Measurements from ENCODE around the gene ZNF576. TPM values are rescaled to one million over a fixed set of nuclear protein-coding genes. Genes with fewer than 3 reads are reported as not detected.

The ZNF576 gene
- total and polyA plus RNA-seq, 4 experiments from 2014 or later, result 8.4 to 18.6 (median 15.7) TPM

DNA sequence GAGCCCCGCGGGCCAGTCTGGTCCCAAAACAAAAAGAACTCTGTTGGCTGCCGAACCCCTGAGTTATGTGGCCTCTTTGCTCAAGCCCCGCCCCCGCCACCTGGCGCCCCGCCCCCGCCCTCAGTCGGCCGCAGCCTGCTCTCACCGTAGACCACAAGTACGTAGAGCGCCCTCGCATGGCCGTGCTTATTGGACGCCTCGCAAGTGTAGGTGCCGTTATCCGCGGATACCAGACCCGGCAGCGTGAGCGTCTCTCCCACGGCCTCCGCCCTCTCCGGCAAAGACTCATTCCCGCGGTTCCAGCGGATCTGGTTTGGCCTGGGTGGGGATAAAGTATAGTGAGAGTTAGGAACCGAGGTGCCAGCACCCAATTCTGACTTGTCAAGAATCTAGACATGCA, 28.5 kb downstream of the ZNF576 start:
- intact Hi-C loops (cut with micrococcal nuclease), result loop anchor here (1.0 kb wide), 1 partner anchor 29 kb away; the partner anchor contains the start of genes IRGQ and ZNF576
- POLR2A ChIA-PET (ENCODE audit: partially characterized antibody), result no interaction called here

GRCh38 chr19:43625918-43626579, 29.7 kb downstream of the ZNF576 start:
- H3K4me3 Mint-ChIP-seq, result no peak overlapping the region
- peaks cover 8 to 25% (median 12%) of the 10 kb centered on the region in 4 donors for H3K4me1 Mint-ChIP-seq
- no peak overlapping the region for H3K27ac ChIP-seq (ENCODE audit: low read depth, low read length)
- intact Hi-C loops (cut with micrococcal nuclease), result loop anchor here (1.0 kb wide), 1 partner anchor 30 kb away; the partner anchor contains the start of genes IRGQ and ZNF576
- no peak for DNase-seq
- no peaks in the 10 kb centered on the region for H3K36me3 ChIP-seq (ENCODE audit: insufficient read depth, low read length)
- H3K4me3 ChIP-seq (ENCODE audit: low read length in 2 of 2), result no peak overlapping the region
- H3K9me3 Mint-ChIP-seq, result no peaks in the 10 kb centered on the region
- POLR2A ChIA-PET (ENCODE audit: partially characterized antibody), result interaction anchor here (0.6 kb wide), 1 partner anchor 34 kb away, joined by 3 read pairs; no protein-coding TSS in a partner anchor
- H3K9me3 ChIP-seq (ENCODE audit: control insufficient read depth in 1 of 2, low read length in 2 of 2), result no peaks in the 10 kb centered on the region
- CTCF ChIA-PET (ENCODE audit: partially characterized antibody), result interaction anchor here (0.9 to 3.2 kb wide), 4 partner anchors 14 to 178 kb away, joined by 4 to 20 read pairs (median 7); partner anchors contain the start of gene CADM4
- peaks cover 2 to 9% of the 10 kb centered on the region in 2 donors for H3K27me3 Mint-ChIP-seq
- peak overlapping the region in 3 of 7 donors; percentile 32 to 70 (median 44) for H3K27ac Mint-ChIP-seq
- H3K36me3 Mint-ChIP-seq, result no peaks in the 10 kb centered on the region
- no peaks in the 10 kb centered on the region for H3K27me3 ChIP-seq (ENCODE audit: insufficient read depth, low read length)
- peaks cover 7% of the 10 kb centered on the region for H3K4me1 ChIP-seq (ENCODE audit: insufficient read depth, low read length)

More for the DNA sequence above, 28.5 kb downstream of the ZNF576 start:
- no peaks in the 10 kb centered on the region for H3K9me3 Mint-ChIP-seq
- no peaks in the 10 kb centered on the region for H3K27me3 ChIP-seq (ENCODE audit: insufficient read depth, low read length)
- no peaks in the 10 kb centered on the region for H3K36me3 Mint-ChIP-seq
- peak overlapping the region in 3 of 8 donors; percentile 4 to 49 (median 11) for H3K4me3 Mint-ChIP-seq
- H3K27ac Mint-ChIP-seq, result peak overlapping the region in 6 of 7 donors; percentile 18 to 88 (median 34)
- CTCF ChIA-PET (ENCODE audit: partially characterized antibody), result interaction anchor here (1.5 to 3.2 kb wide), 3 partner anchors 43 to 177 kb away, joined by 4 to 20 read pairs (median 10); no protein-coding TSS in a partner anchor
- no peak overlapping the region for H3K4me3 ChIP-seq (ENCODE audit: low read length in 2 of 2)
- peak; percentile 78 to 89 (median 83) for DNase-seq
- H3K4me1 Mint-ChIP-seq, result peaks cover 11 to 35% (median 20%) of the 10 kb centered on the region in 4 donors
- H3K4me1 ChIP-seq (ENCODE audit: insufficient read depth, low read length), result peaks cover 19% of the 10 kb centered on the region
- H3K27ac ChIP-seq (ENCODE audit: low read depth, low read length), result no peak overlapping the region
- no peaks in the 10 kb centered on the region for H3K9me3 ChIP-seq (ENCODE audit: control insufficient read depth in 1 of 2, low read length in 2 of 2)
- H3K27me3 Mint-ChIP-seq, result peaks cover 2 to 9% of the 10 kb centered on the region in 2 donors
- H3K36me3 ChIP-seq (ENCODE audit: insufficient read depth, low read length), result no peaks in the 10 kb centered on the region

DNA sequence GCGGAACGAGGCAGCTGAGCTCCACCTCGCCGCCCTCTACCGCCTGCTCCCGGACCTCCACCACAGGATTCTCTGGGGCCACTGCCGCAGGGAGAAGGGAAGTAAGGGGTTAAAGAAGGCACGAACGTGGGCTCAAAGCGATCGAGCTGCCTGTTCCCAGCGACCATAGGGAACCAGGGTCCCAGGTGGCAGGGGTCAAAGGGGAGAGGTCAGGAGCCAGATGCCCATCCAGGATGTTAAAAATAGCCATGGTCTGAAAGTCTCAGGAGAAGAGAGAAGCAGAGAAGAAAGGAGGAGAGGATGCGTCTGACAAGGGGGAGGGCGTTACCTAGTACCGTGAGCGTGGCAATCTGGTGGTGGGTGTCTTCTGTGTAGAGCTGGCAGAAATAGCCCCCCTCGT, 30.4 kb downstream of the ZNF576 start:
- Mint-ChIP-seq H3K27me3 (peaks cover 2 to 9% of the 10 kb centered on the region in 2 donors), H3K4me3 (peak overlapping the region in 2 of 8 donors; percentile 8 to 25), H3K27ac (no peak overlapping the region), H3K9me3 (no peaks in the 10 kb centered on the region), H3K4me1 (peaks cover 8 to 21% (median 10%) of the 10 kb centered on the region in 4 donors), H3K36me3 (no peaks in the 10 kb centered on the region)
- Histone ChIP-seq H3K4me1 (ENCODE audit: insufficient read depth, low read length) (peaks cover 7% of the 10 kb centered on the region), H3K9me3 (ENCODE audit: control insufficient read depth in 1 of 2, low read length in 2 of 2) (no peaks in the 10 kb centered on the region), H3K4me3 (ENCODE audit: low read length in 2 of 2) (no peak overlapping the region), H3K36me3 (ENCODE audit: insufficient read depth, low read length) (no peaks in the 10 kb centered on the region), H3K27ac (ENCODE audit: low read depth, low read length) (no peak overlapping the region), H3K27me3 (ENCODE audit: insufficient read depth, low read length) (no peaks in the 10 kb centered on the region)
- POLR2A ChIA-PET (ENCODE audit: partially characterized antibody), result interaction anchor here (0.6 kb wide), 1 partner anchor 33 kb away, joined by 3 read pairs; no protein-coding TSS in a partner anchor
- intact Hi-C loops (cut with micrococcal nuclease), result no loop called here
- CTCF ChIA-PET (ENCODE audit: partially characterized antibody), result interaction anchor here (0.7 to 3.2 kb wide), 5 partner anchors 37 to 179 kb away, joined by 3 to 20 read pairs (median 3); partner anchors contain the start of gene ZNF575
- no peak for DNase-seq

- intact Hi-C loops (cut with micrococcal nuclease), result no loop called here
Observed at GRCh38 chr19:43628646-43629326, 32.4 kb downstream of the ZNF576 start.

DNA sequence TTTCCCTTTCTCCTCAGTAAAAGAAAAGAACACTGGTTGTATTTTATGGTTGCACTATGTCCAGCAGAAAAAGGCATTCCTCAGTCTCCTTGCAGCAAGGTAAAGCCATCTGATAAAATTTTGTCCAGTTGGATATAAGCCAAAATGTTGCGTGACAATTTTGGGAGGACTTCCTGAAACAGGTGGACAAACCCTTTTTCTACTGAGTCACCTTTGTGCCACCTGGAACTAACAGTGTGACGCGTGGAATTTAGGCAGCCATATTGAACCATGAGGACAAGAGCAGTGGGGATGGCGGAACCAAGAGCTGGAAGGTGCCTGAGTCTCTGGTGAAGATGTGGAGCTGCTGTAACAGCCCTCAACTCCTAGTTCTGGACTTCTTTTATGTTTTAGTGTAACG, 35.1 kb downstream of the ZNF576 start:
- no peak for DNase-seq
- H3K4me3 ChIP-seq (ENCODE audit: low read length in 2 of 2), result no peak overlapping the region
- no peak overlapping the region for H3K4me3 Mint-ChIP-seq
- H3K27ac Mint-ChIP-seq, result no peak overlapping the region
- H3K9me3 Mint-ChIP-seq, result no peaks in the 10 kb centered on the region
- H3K27ac ChIP-seq (ENCODE audit: low read depth, low read length), result no peak overlapping the region
- H3K27me3 ChIP-seq (ENCODE audit: insufficient read depth, low read length), result no peaks in the 10 kb centered on the region
- H3K36me3 ChIP-seq (ENCODE audit: insufficient read depth, low read length), result no peaks in the 10 kb centered on the region
- no peaks in the 10 kb centered on the region for H3K36me3 Mint-ChIP-seq
- CTCF ChIA-PET (ENCODE audit: partially characterized antibody), result interaction anchor here (1.5 kb wide), 2 partner anchors 32 to 112 kb away, joined by 3 to 4 read pairs; no protein-coding TSS in a partner anchor
- H3K27me3 Mint-ChIP-seq, result peaks cover 4 to 19% of the 10 kb centered on the region in 2 donors
- H3K4me1 Mint-ChIP-seq, result no peaks in the 10 kb centered on the region
- POLR2A ChIA-PET (ENCODE audit: partially characterized antibody), result no interaction called here
- no peaks in the 10 kb centered on the region for H3K4me1 ChIP-seq (ENCODE audit: insufficient read depth, low read length)
- H3K9me3 ChIP-seq (ENCODE audit: control insufficient read depth in 1 of 2, low read length in 2 of 2), result no peaks in the 10 kb centered on the region
- intact Hi-C loops (cut with micrococcal nuclease), result no loop called here

More at GRCh38 chr19:43628646-43629326, 32.4 kb downstream of the ZNF576 start:
- POLR2A ChIA-PET (ENCODE audit: partially characterized antibody), result no interaction called here
- no peak for DNase-seq
- no peaks in the 10 kb centered on the region for H3K9me3 Mint-ChIP-seq
- Histone ChIP-seq H3K9me3 (ENCODE audit: control insufficient read depth in 1 of 2, low read length in 2 of 2) (no peaks in the 10 kb centered on the region), H3K4me1 (ENCODE audit: insufficient read depth, low read length) (peaks cover 7% of the 10 kb centered on the region), H3K36me3 (ENCODE audit: insufficient read depth, low read length) (no peaks in the 10 kb centered on the region), H3K4me3 (ENCODE audit: low read length in 2 of 2) (no peak overlapping the region), H3K27ac (ENCODE audit: low read depth, low read length) (no peak overlapping the region), H3K27me3 (ENCODE audit: insufficient read depth, low read length) (no peaks in the 10 kb centered on the region)
- CTCF ChIA-PET (ENCODE audit: partially characterized antibody), result interaction anchor here (1.0 to 2.1 kb wide), 3 partner anchors 74 to 104 kb away, joined by 3 to 5 read pairs (median 4); no protein-coding TSS in a partner anchor
- no peak overlapping the region for H3K27ac Mint-ChIP-seq
- no peaks in the 10 kb centered on the region for H3K36me3 Mint-ChIP-seq
- H3K27me3 Mint-ChIP-seq, result peaks cover 2 to 19% of the 10 kb centered on the region in 2 donors
- H3K4me1 Mint-ChIP-seq, result peaks cover 8 to 20% (median 10%) of the 10 kb centered on the region in 4 donors
- H3K4me3 Mint-ChIP-seq, result no peak overlapping the region

GRCh38 chr19:43633520-43633919, 37.1 kb downstream of the ZNF576 start:
- Histone ChIP-seq H3K4me1 (ENCODE audit: insufficient read depth, low read length) (no peaks in the 10 kb centered on the region), H3K4me3 (ENCODE audit: low read length in 2 of 2) (no peak overlapping the region), H3K36me3 (ENCODE audit: insufficient read depth, low read length) (no peaks in the 10 kb centered on the region), H3K27me3 (ENCODE audit: insufficient read depth, low read length) (peaks cover 5% of the 10 kb centered on the region), H3K27ac (ENCODE audit: low read depth, low read length) (no peak overlapping the region), H3K9me3 (ENCODE audit: control insufficient read depth in 1 of 2, low read length in 2 of 2) (no peaks in the 10 kb centered on the region)
- no peak for DNase-seq
- intact Hi-C loops (cut with micrococcal nuclease), result no loop called here
- Mint-ChIP-seq H3K27me3 (peaks cover 11 to 12% of the 10 kb centered on the region in 2 donors), H3K27ac (peak overlapping the region in 1 of 7 donors; percentile 1), H3K36me3 (no peaks in the 10 kb centered on the region), H3K4me1 (peaks cover 0 to under 1% (median 0%) of the 10 kb centered on the region in 4 donors), H3K4me3 (no peak overlapping the region), H3K9me3 (no peaks in the 10 kb centered on the region)
- ChIA-PET CTCF (ENCODE audit: partially characterized antibody) (no interaction called here), POLR2A (ENCODE audit: partially characterized antibody) (interaction anchor here (0.6 kb wide), 1 partner anchor 20 kb away, joined by 3 read pairs; no protein-coding TSS in a partner anchor)

GRCh38 chr19:43634068-43634467, 37.7 kb downstream of the ZNF576 start:
- Histone ChIP-seq H3K4me3 (ENCODE audit: low read length in 2 of 2) (no peak overlapping the region), H3K36me3 (ENCODE audit: insufficient read depth, low read length) (no peaks in the 10 kb centered on the region), H3K27ac (ENCODE audit: low read depth, low read length) (no peak overlapping the region), H3K4me1 (ENCODE audit: insufficient read depth, low read length) (peaks cover 2% of the 10 kb centered on the region), H3K9me3 (ENCODE audit: control insufficient read depth in 1 of 2, low read length in 2 of 2) (no peaks in the 10 kb centered on the region), H3K27me3 (ENCODE audit: insufficient read depth, low read length) (peaks cover 11% of the 10 kb centered on the region)
- ChIA-PET POLR2A (ENCODE audit: partially characterized antibody) (no interaction called here), CTCF (ENCODE audit: partially characterized antibody) (no interaction called here)
- H3K4me1 Mint-ChIP-seq, result peaks cover 2 to 6% (median 3%) of the 10 kb centered on the region in 4 donors
- H3K27me3 Mint-ChIP-seq, result peaks cover 16% of the 10 kb centered on the region in 2 donors
- no peak overlapping the region for H3K4me3 Mint-ChIP-seq
- intact Hi-C loops (cut with micrococcal nuclease), result no loop called here
- H3K9me3 Mint-ChIP-seq, result no peaks in the 10 kb centered on the region
- no peaks in the 10 kb centered on the region for H3K36me3 Mint-ChIP-seq
- DNase-seq, result no peak
- H3K27ac Mint-ChIP-seq, result no peak overlapping the region

Measured in CD4-positive, alpha-beta memory T cell (primary cell).